A673 (cell line): Measurements from ENCODE around the gene PTGES3. TPM values are rescaled to one million over a fixed set of nuclear protein-coding genes. Genes with fewer than 3 reads are reported as not detected.

Source experiments
- BruUV-seq: library from RNA; stranded (reverse); fragments of 400-500 nt; replicated peaks from 2 replicates; lab custom pipeline; 2021; lab: Mats Ljungman, UMichigan
- CTCF ChIA-PET: fragments of 300-600 bp; sonication (Branson Sonifier 250); formaldehyde crosslinking; loops from one replicate; lab custom pipeline; 2022; ENCODE audit warnings: antibody characterized with exemption; lab: Charles Lee
- POLR2A ChIA-PET: fragments of 300-600 bp; sonication (Branson Sonifier 250); formaldehyde crosslinking; loops from one replicate; lab custom pipeline; 2022; ENCODE audit warnings: antibody characterized with exemption; ENCODE audit not compliant: low non-redundant PET; lab: Charles Lee
- DNase-seq: peaks from one replicate; pipeline ENCODE4 v3.0.0-alpha.2; 2015; ENCODE audit warnings: low spot score
- H3K27ac ChIP-seq: fragments of 200-600 bp; sonication (generic); 2 replicates; pipeline ENCODE4 v1.5.1; 2016; ENCODE audit warnings: mixed run types, low read depth, mild to moderate bottlenecking, mixed read lengths, antibody characterized with exemption, low read length; ENCODE audit not compliant: poor library complexity, severe bottlenecking
- H3K27me3 ChIP-seq: fragments of 200-600 bp; sonication (generic); replicated peaks from 2 replicates; pipeline ENCODE4 v1.6.1; 2017; ENCODE audit warnings: mixed run types, low read depth, mild to moderate bottlenecking, mixed read lengths, antibody characterized with exemption, low read length; ENCODE audit not compliant: insufficient read depth, poor library complexity
- H3K36me3 ChIP-seq: fragments of 200-600 bp; sonication (generic); 2 replicates; pipeline ENCODE4 v1.6.1; 2016; ENCODE audit warnings: mixed run types, mild to moderate bottlenecking, mixed read lengths, antibody characterized with exemption, low read length; ENCODE audit not compliant: insufficient read depth, poor library complexity, severe bottlenecking
- H3K4me1 ChIP-seq: fragments of 200-600 bp; sonication (generic); 2 replicates; pipeline ENCODE4 v1.6.1; 2017; ENCODE audit warnings: mixed run types, mild to moderate bottlenecking, mixed read lengths, antibody characterized with exemption, low read length; ENCODE audit not compliant: insufficient read depth, poor library complexity, severe bottlenecking
- H3K4me3 ChIP-seq: fragments of 200-600 bp; sonication (generic); 2 replicates; pipeline ENCODE4 v1.5.1; 2016; ENCODE audit warnings: low read depth, mixed run types, mild to moderate bottlenecking, mixed read lengths, low read length; ENCODE audit not compliant: poor library complexity, severe bottlenecking
- H3K9me3 ChIP-seq: fragments of 200-600 bp; sonication (generic); 2 replicates; pipeline ENCODE4 v1.6.1; 2016; ENCODE audit warnings: mixed run types, low read depth, mild to moderate bottlenecking, mixed read lengths, antibody characterized with exemption, low read length; ENCODE audit not compliant: poor library complexity, severe bottlenecking
- EZH2 ChIP-seq: fragments of 200-600 bp; sonication (generic); IDR thresholded peaks from 2 replicates; pipeline ENCODE4 v1.6.1; 2017; ENCODE audit warnings: borderline replicate concordance, low read depth, mild to moderate bottlenecking, mixed read lengths, antibody characterized with exemption, low read length; ENCODE audit not compliant: poor library complexity, severe bottlenecking
- intact Hi-C: fragments of 100-400 bp; cut with micrococcal nuclease; formaldehyde crosslinking; loops from one replicate; pipeline ENCODE4 v1.10.0; 2022; ENCODE audit not compliant: unreplicated experiment
- total RNA-seq: library from RNA; stranded (reverse); gene quantifications from 2 replicates; pipeline ENCODE4 v1.2.3, GENCODE V29; 2021
- TF ChIP-seq, protein P1 (sequence below): fragments of 300-800, 200-600 bp; sonication (generic); conservative IDR thresholded peaks from 2 replicates; pipeline ENCODE4 v1.5.1; 2017; ENCODE audit warnings: low read depth, mild to moderate bottlenecking, antibody characterized with exemption, low read length, moderate library complexity, mixed read lengths

The PTGES3 gene
- total RNA-seq, 1 experiment from 2014 or later = 450 TPM

DNA sequence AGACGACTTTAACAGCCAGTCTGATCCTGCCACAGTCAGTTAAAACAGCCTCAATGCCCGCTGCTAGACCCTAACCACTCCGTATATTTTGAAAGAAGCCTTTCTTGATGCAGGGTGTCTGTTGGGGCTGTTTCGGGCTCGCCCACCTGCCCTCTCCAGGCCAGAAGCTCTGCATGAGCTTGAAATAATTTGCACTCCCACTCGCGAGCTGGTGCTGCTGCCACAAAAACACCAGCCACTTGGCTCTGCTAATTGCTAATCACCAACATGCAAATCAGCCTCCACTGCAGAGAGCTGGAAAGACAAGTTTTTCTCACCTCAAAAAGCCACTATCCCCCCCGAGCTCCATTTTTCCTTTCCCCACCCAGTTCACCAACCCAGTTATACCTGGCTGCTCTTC is 73.5 kb downstream of the PTGES3 start:
- ChIA-PET POLR2A (interaction anchor here (0.6 kb wide), 1 partner anchor 20 kb away, joined by 9 read pairs; no protein-coding TSS in a partner anchor), CTCF (interaction anchor here (0.6 to 1.1 kb wide), 2 partner anchors 22 to 76 kb away, joined by 3 to 5 read pairs; no protein-coding TSS in a partner anchor)
- Histone ChIP-seq H3K4me1 (no peaks in the 10 kb centered on the region), H3K27me3 (no peaks in the 10 kb centered on the region), H3K9me3 (no peaks in the 10 kb centered on the region), H3K4me3 (no peak overlapping the region), H3K36me3 (peaks cover 92% of the 10 kb centered on the region), H3K27ac (no peak overlapping the region)
- no TSS peak for BruUV-seq
- no peak for TF ChIP-seq EZH2
- TF ChIP-seq, protein P1, sequence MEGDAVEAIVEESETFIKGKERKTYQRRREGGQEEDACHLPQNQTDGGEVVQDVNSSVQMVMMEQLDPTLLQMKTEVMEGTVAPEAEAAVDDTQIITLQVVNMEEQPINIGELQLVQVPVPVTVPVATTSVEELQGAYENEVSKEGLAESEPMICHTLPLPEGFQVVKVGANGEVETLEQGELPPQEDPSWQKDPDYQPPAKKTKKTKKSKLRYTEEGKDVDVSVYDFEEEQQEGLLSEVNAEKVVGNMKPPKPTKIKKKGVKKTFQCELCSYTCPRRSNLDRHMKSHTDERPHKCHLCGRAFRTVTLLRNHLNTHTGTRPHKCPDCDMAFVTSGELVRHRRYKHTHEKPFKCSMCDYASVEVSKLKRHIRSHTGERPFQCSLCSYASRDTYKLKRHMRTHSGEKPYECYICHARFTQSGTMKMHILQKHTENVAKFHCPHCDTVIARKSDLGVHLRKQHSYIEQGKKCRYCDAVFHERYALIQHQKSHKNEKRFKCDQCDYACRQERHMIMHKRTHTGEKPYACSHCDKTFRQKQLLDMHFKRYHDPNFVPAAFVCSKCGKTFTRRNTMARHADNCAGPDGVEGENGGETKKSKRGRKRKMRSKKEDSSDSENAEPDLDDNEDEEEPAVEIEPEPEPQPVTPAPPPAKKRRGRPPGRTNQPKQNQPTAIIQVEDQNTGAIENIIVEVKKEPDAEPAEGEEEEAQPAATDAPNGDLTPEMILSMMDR = no peak
- DNase-seq = no peak
- intact Hi-C loops = no loop called here

Other genes with a start within 250 kb of the PTGES3 start
- 71.4 and 75.9 TPM in 2 replicates for gene TIMELESS, start 238.9 kb downstream of the PTGES3 start, total RNA-seq
- gene MIP, start 233.6 kb downstream of the PTGES3 start, total RNA-seq = not detected in 2 replicates
- gene SPRYD4, start 219.7 kb downstream of the PTGES3 start, total RNA-seq = 4.7 and 5.1 TPM in 2 replicates
- gene GLS2, start 200.1 kb downstream of the PTGES3 start, total RNA-seq = 0.24 TPM in 1 of 2 replicates, not detected in the other
- 29.7 and 37.5 TPM in 2 replicates for gene RBMS2, start 166.5 kb downstream of the PTGES3 start, total RNA-seq
- gene BAZ2A, start 58.0 kb downstream of the PTGES3 start, total RNA-seq = 126 and 139 TPM in 2 replicates
- gene ATP5F1B, start 42.3 kb downstream of the PTGES3 start, total RNA-seq = 1,089 and 1,126 TPM in 2 replicates
- gene NACA, start 37.0 kb upstream of the PTGES3 start, total RNA-seq = 906 and 908 TPM in 2 replicates
- 51.9 and 66.2 TPM in 2 replicates for gene PRIM1, start 64.0 kb upstream of the PTGES3 start, total RNA-seq
- gene HSD17B6, start 75.0 kb upstream of the PTGES3 start, total RNA-seq = 0.39 and 1.2 TPM in 2 replicates
- gene SDR9C7, start 246.1 kb upstream of the PTGES3 start, total RNA-seq = not detected in 2 replicates